LNCaP clone FGC (cell line): ENCODE measurements around the gene RAB20.
"Not testable (repeated sequence)": the region's sequence is repeated elsewhere in the genome, so short reads cannot be mapped to it uniquely, and the experiment has no call there.

Experiments
- DNase-seq: peaks from one replicate; pipeline ENCODE4 v3.0.0-alpha.2; 2011; ENCODE audit warnings: low read depth
- H3K4me3 ChIP-seq: 2 replicates; pipeline ENCODE4 v1.5.1; 2011; ENCODE audit warnings: mild to moderate bottlenecking, low read depth, low read length, control low read depth
- CTCF ChIP-seq: IDR thresholded peaks from 2 replicates; pipeline ENCODE4 v1.5.1; 2012; ENCODE audit warnings: mild to moderate bottlenecking; ENCODE audit not compliant: control insufficient read depth, insufficient read depth; ENCODE audit errors: extremely low read depth

Gene RAB20

GRCh38 chr13:110575322-110576069, 14.0 kb upstream of the RAB20 start:
- H3K4me3 ChIP-seq = no peak overlapping the region
- TF ChIP-seq CTCF = 0 out of 2 replicates have a peak, but pooled peaks have one; percentile 23
- DNase-seq = no peak

- no peak for DNase-seq
- no peak overlapping the region for H3K4me3 ChIP-seq
- no peak for TF ChIP-seq CTCF
Measured at GRCh38 chr13:110574161-110574560, 12.6 kb upstream of the RAB20 start.

- no peak overlapping the region for H3K4me3 ChIP-seq
- DNase-seq = no peak
- TF ChIP-seq CTCF = no peak
Measured at GRCh38 chr13:110572778-110573118, 11.2 kb upstream of the RAB20 start.

- no peak overlapping the region for H3K4me3 ChIP-seq
- DNase-seq = no peak
- no peak for TF ChIP-seq CTCF
Measured at GRCh38 chr13:110571896-110572777, 10.6 kb upstream of the RAB20 start.

- DNase-seq = no peak
- no peak overlapping the region for H3K4me3 ChIP-seq
- no peak for TF ChIP-seq CTCF
Measured at GRCh38 chr13:110570886-110571285, 9.4 kb upstream of the RAB20 start.

GRCh38 chr13:110569962-110570361, 8.4 kb upstream of the RAB20 start:
- DNase-seq, H3K4me3 ChIP-seq: not testable (repeated sequence)

- DNase-seq = no peak
- H3K4me3 ChIP-seq = no peak overlapping the region
- TF ChIP-seq CTCF = no peak
Measured at GRCh38 chr13:110568612-110569011, 7.1 kb upstream of the RAB20 start.
